GM19238 (cell line): ENCODE results near the gene ABI3BP.

ENCODE experiments used
- DNase-seq: peaks from one replicate; pipeline ENCODE4 v3.0.0; 2011; ENCODE audit warnings: low spot score; ENCODE audit not compliant: insufficient read length

The ABI3BP gene

DNA sequence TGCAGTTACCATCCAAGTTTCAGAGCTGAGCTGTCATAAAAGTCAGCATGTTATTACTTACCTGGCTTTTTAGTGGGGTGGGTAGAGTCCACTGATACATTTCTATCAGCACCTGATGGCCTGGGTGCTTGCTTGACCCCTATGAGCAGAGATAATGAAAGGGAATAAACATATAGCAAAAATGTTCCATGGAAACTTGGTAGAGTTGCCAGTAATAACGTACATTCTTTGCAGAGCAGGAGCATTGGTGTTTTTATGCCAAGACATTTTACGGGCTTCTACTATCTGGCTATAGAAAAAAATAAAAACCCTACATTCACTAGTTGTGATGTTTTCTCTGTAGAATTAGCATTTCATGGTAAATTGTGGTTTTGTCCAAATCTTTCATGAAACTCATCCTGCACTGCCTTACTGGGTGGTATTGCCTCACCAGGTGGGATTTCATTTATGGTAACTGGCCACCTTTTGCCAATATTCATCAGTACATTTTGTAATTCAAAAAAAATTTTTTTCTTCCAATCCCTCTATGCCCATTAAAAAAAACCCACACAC, 213.1 kb downstream of the ABI3BP start:
- no peak for DNase-seq

DNA sequence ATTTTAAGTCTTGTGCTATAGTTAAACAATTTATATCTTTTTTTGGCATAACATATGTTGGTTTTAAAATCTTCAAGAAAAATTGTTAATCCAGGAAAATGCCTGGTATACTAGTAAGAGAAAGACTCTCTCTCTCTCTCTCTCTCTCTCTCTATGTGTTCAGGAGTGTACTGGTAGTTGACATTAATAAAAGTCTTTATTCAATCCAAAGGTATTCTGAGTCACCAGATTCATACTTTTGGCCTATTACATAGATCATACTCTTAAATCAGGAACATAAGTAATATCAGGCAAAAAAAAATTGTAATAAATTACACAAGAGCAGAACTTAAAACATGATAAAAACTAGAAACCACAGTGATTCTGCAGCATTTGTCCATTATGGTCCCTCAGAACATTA, 213.7 kb downstream of the ABI3BP start:
- DNase-seq: no peak

DNA sequence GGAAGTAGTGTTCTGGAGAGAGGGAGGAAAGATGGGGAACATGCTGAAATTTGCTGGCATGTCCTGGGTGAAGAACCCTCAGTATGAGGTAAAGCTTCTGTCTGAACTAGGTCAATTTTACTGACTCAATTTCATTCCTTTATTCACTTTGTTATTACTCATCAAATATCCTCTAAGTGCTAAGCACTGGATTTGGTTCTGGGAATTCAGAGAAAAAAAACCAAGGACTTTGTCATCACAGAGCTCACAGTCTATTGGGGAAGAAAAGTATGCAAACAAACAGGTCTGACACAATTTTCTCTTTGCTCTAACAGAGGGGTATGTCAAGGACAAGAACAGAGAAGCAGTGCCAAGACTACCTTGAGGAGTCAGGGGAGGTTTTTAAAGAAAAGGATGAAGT, 215.9 kb downstream of the ABI3BP start:
- DNase-seq: no peak

DNA sequence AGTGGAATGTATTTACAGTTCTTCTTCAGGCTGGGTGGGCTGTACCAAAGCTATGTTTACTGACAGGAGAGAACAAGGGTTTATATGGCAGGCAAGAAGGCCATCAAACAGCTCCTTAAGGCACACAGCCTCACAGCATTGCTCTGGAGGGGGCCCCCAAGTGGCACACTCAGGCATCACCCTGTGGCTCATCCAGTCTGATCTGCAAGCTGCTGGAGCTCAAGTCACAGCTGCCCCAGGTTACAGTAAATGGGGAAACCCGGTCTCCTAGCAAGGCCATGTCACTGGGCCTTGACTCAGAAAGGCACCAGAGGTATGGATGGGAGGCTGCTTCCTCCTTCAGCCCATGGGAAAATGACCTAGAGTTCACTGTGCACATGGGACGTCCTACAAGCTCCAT, 216.5 kb downstream of the ABI3BP start:
- no peak for DNase-seq

DNA sequence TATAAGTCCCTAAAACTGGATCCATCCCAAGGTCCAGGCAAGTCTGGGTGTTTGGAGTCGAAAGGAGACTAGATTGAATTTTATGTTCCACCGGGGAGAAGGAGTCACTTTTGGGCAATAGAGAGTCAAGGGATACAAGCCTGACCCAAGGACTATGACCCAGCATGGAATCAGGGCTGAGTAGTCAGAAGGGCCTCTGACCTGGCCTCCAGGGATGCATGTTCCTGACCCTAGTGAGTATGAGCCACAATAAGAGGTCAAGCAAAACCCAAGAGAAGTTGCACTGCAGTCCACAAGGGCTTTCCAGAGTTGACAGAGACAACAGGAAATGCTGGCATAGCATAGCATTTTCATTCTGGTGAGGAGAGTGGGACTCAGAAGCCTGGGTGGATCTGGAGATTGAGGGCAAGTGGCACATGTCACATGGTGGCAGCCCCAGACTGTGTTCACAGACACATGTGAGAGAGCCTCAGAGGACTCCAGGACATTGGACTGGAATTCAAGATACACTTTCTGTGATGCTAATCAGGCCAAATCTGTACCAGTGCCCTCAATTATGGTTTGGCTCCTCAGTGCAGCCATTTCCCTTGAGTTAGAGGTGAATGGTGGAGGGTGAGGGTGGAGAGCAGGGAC, 217.0 kb downstream of the ABI3BP start:
- DNase-seq: no peak

DNA sequence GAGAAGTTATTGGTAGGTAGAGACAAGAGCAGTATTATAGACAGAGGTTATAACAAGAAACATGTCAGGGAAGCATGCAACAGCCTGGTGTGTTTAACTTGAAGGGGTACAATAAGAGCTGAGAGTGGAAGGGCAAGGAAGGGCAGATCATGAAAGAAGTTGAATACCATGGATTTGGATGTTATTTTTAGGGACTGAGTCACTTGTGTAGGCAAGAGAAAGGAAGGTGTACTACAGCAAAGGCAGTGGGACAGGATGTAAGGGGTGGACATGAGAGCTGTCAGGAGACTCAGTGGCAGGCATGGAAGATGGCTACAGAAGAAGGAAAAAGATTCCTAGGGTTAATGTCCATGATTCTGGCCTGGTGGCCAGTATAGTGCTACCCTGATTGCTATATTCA, 217.6 kb downstream of the ABI3BP start:
- DNase-seq: no peak

DNA sequence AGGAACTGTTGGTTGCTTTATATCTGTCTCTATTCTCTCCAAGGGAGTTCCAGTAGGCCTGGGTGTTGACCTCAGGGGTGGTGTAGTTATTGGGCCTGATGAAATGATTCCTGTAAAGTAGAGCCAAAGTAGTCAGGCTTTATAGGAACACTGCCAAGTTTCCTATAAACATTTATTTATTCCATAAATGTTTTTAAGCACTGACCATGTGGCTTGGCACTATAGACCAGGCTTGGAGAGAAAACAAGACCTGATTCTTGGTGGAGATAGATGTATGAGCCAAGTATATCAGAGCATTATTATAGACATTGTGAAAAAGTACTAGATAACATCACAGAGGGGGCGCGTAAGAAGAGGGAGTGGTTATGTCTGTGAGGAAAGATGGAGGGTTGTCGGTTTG, 218.0 kb downstream of the ABI3BP start:
- DNase-seq: no peak

DNA sequence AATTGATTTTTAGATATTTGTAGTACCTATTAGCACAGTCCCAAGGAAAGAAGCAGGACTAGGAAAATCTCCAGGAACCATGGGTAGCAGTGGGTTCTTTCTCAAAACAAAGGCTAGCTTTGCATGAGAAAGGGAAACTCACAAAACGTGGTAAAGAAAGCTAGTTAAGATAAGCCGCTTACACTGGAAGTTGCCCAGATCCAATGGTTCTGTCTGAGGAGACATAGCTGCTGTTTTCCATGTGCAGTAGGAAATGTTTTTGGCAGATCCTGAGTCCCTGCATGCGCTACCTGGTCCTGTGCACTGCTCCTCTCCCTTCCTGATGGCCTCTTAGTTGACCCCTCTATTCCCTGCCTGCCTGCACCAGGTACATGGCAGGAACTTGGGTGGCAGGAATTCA, 223.5 kb downstream of the ABI3BP start:
- no peak for DNase-seq

DNA sequence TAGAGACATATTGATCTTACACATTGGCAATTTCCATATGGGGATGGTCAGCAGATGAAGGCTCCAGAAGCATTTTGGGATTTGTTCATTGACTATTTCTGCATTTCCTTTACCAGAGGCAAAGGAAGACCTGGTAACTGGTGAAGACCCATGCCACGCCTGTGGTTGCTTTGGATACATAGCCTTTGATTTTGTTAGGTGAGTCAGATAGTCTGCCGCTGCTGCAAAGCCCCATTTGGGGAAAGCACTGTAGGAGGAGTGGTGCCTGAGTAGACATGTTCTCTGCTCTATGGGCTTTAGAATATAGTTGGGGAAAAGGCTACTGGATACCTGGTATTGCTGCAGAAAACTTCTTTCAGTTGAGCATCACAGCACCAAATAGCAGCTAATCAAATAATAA, 227.2 kb downstream of the ABI3BP start:
- DNase-seq: no peak

DNA sequence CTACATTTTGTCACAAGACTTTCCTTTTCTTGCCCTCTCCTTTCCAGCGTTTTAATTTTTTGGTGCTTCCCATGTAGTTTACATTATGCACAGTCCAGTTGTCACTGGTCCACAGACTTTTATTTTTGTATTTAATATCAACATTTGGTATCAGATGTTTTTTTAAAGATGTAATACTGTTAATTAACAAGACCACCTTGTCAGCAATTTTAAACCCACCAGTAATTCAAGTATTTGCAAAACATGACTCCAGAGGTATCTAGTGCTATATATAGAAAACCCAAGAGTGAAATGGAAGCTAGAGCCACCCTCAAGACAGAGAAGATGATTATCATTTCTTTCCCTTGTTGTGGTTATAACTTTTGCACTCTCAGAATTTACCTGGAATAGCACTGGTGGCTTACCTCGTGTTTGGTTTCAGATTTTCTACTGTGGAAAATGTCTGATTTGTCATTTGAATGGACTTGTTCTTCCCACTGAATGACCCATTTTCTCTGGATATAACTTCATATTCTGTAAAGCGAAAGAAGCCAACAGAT, 227.7 kb downstream of the ABI3BP start:
- no peak for DNase-seq

DNA sequence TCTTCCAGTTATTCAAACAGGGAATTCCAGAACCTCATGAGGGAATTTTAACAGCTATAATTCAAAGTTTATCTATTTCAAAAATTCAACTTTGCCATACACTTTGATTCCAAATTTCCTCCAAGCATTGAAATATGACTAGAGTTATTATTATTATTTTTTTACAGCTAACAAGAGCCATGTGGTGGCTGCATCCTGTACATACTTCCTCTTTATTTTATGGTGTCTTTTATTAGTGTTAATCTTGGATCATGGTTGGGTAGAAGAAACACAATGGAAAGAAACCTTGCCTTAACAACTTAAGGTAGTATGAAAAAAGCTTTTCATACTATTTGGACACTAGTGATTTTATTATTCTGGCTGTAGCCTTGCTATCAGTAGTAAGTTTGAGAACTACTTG, 231.3 kb downstream of the ABI3BP start:
- no peak for DNase-seq

DNA sequence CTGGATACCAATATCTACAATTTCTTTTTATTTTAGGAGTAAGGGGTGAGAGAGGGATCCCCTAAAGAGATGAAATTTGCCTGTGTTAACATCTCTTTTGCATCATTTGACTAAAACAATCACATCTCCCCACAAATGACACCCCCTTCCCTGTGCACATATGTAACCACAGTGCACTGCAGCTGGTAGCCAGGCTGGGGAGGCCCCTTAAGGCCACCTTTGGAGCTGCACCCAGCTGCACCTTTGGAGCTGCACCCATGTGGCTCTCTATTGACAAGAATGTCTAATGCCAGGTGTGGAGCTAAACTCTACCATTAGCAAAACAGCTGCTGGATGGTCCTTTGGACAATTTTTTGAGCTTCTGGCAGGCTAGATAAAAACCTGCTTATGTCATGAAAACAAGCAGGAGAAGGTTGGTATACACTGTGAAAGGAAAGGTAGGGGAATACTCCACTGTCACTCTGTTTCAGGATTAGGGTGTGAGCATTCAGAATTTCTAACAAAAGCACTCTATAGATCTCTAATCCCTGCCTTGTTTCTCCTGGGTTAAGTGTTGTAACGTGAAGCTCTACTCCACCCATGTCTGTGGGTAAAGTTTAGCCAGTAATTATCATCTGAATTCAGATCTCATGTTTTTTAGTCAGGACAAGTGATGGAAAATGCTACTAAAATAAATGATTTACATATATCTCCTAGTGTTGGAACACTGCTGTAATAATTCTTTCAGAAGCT, 231.8 kb downstream of the ABI3BP start:
- peak; percentile 10 for DNase-seq

DNA sequence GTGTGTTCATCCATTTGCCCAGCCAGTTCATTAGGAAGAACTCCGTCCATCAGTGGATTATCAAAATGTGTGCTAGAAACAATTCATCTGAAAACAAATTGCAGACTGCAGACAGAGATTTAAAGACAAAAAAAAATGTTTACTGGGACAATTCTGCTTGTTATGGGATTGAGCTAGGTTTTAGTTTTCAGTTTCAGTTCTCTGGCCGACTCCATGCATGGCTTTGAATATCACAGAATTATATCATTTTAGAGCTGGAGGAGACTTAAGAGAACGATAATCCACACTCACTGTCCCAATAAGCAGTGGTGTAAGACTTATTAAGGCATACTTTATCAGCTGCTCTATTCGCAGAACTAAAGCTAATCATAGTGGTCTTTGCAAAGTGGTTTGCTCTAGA, 232.8 kb downstream of the ABI3BP start:
- no peak for DNase-seq

DNA sequence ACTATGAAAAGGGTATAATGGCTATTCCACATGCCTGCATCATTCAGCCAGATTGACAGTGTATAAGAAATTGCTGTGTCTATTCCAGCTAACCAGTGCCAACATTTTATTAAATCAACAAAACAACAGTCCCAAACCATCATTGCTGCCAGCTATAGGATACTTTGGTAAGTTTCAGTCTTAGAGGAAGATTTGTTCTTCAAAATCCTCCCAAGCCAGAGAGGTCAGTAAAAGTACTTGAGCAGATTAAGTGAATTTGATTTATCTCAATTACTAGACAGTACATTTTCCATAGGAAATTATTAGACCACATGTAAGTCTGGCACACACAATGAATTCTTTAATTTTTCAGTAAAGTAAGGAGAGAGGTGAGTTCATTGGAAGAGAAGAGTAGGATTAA, 233.3 kb downstream of the ABI3BP start:
- no peak for DNase-seq

DNA sequence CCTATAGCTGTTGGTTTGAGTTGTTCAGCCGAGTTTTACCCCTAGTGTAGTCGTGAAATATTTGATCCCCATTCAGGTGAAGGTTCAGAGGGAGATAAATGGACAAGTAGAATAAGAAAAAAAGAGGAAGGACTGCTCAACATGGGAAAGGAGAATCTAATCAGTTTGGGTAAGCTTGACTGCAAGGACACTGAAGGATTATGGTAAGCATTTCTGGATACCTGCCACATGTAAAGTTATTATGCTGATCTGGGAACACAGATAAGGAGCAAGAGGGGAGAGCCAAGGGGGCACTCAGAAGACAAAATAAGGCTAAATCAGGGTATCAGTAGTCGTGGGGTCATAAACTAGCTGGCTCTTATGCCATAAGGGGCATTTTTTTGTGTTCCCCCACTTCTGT, 234.1 kb downstream of the ABI3BP start:
- no peak for DNase-seq

DNA sequence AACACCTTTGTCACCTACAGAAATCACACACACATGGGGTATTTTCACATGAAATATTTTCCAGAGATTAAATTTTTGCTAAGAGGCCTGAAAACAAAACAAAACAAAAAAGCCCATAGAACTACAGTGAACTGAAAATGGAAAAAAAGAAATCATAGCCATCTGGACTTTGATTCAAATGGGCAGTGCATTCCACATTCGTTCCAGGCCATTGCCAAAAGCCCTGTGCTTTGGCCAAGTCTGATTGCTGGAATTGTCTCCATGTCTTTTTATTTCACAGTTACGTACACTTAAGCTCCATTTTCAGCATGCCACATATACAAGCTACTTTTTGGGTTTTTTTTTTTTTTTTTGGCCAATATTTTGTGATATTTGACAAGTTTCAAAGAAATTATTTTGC, 236.8 kb downstream of the ABI3BP start:
- DNase-seq: no peak

DNA sequence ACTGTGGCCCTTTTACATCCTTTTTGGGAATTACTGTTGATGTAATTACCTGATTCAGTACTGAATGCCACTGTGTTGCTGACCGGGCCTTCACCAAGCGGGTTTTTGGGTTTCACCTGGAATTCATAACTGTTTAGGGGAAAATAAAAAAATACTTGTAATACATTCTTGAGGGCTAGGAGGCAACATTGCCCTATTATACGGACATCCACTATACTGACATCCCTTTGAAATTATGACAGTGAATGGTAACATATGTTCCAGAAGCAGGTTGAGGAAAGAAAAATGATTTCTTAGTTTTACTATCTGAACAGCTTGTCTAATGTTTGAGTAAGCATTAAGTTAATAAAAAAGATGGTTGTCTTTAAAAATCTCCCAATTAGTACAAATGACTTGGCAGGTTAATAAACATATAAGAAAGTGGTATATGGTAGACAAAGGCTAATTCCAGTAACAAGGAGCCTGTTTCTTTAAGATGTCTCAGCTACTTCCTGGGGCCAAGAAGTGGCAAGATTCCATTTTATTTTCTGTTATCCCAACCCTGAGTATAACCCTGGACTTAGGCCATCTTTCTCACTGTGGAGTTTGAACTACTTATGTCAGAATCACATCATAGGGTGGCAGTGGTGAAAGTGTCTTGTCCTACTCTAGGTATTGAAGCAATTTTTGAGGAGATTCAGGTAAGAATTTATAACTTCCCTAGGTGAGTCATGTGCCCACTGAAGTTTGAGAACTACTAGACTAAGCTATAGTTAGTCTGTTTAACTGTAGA, 238.5 kb downstream of the ABI3BP start:
- DNase-seq: no peak

DNA sequence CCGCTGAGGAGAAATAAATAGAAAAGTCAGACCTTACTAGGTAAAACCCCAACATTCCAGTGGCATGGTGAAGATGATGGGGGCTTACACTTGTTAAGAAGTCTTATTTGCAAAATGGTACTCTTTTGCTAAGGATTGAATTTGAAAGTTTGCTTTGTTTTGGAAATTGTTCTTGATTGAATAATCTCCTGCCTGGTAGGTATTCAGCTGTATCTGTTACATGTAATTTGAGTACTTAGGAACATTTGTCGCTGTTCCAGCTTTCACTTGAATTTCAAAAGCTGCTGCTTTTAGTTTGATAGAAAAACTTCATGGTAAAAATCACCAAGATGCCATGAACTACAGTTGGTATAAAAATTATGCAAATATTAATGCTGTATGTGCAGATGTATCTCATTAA, 239.4 kb downstream of the ABI3BP start:
- DNase-seq: no peak

DNA sequence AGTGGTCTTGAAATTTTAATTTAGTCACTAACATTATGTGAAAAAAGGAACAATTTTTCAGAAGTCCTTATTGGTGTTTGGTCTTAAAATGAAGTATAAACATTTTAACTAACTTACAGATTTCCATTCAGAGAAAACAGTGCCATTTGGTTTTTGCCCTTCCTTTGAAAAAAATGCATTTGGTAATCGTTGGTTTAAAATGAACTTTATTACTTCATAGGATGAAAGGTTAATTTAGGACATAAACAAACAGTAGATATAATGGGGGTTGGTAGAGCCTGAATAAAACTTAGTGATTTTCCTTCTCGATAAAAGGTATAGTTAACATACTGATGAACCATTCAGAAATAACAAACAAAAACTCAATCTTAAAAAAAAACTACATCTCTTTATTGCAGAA, 244.3 kb downstream of the ABI3BP start:
- DNase-seq: no peak

DNA sequence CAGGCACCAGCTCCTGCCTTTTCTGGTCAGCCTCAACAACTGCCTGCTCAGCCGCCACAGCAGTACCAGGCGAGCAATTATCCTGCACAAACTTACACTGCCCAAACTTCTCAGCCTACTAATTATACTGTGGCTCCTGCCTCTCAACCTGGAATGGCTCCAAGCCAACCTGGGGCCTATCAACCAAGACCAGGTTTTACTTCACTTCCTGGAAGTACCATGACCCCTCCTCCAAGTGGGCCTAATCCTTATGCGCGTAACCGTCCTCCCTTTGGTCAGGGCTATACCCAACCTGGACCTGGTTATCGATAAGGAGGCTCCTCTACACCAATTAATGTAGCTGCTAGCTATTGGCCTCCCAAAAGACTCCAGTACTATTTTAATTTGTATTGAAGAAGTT, 245.0 kb downstream of the ABI3BP start:
- no peak for DNase-seq

DNA sequence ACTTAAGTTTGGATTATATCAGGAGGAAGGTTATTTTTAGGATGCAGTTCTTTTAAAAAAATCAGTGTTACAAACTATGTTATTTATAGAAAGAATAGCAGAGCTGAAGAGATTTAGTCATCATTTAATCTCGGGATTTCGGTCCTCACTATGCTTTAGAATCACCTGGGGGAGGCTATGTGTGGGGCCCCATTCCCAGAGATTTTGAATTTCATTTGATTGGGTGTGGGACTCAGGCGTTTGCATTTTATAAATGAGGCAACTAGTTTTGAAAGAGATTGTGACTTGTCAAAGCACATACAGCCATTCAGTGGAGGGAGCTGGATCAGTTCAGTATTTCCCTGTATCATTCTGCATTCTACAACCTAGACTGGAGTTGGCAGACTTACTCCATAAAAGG, 247.1 kb downstream of the ABI3BP start:
- DNase-seq: no peak

DNA sequence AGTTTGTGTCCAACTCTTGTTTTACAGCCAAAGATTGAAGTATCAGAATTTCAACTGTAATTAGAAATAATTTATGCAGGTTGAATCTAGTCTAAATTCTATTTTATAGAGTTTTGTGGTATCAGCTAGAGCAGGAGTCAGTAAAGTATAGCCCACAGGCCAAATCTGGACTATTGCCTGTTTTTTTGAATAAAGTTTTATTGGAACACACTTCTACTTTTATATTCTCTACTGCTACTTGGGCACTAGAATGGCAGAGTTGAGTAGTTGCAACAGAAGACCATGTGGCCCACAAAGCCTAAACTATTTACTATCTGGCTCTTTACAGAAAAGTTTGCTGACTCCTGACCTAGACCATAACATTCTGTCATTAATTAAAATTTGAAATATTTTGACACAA, 247.6 kb downstream of the ABI3BP start:
- no peak for DNase-seq
